GM18873 (cell line): ENCODE measurements around the gene UNC13A.

ENCODE experiments used
- ATAC-seq: cut with Tn5 transposase; IDR thresholded peaks from one replicate; pipeline ENCODE4 v1.9.1; 2021; ENCODE audit warnings: mild to moderate bottlenecking, moderate library complexity, moderate number of reproducible peaks; ENCODE audit not compliant: unreplicated experiment, low FRiP score

Gene UNC13A

DNA sequence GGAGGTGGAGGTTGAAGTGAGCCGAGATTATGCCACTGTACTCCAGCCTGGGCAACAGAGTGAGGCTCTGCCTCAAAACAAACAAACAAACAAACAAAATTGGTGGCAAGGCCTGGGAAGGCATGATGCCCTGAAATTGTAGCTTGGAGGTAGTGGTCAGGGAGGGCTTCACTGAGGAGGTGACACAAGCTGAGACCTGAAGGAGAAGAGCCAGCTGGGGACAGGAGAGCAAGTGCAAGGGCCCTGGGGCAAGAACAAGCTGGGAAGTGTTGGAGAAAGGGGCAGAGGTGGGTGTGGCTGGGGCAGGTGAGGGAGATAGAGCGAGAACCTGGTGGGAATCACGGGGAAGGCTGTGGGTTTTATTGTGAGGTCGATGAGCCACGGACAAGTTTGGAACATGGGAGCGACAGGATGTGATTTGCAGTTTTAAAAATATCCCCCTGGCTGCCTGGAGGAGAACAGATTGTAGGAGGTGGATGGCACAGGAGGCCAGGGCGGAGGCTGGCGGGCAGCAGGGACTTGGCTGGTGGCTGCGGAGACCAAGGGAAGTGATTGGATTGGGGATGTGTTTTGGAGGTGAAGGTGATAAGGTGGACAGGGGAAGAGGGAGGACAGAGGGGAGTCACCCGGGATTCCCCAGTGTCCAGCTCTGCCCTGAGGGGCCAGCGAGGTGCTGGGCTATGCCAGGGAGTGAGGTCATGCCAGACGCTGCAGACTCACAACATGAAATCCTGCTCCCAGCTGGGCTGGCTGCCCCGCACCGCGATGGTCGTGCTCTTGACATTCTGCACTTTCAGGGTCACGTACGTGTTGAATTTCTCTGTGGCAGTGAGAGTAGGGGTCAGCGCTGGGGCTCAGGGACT lies 14.0 kb downstream of the UNC13A start:
- no peak for ATAC-seq

DNA sequence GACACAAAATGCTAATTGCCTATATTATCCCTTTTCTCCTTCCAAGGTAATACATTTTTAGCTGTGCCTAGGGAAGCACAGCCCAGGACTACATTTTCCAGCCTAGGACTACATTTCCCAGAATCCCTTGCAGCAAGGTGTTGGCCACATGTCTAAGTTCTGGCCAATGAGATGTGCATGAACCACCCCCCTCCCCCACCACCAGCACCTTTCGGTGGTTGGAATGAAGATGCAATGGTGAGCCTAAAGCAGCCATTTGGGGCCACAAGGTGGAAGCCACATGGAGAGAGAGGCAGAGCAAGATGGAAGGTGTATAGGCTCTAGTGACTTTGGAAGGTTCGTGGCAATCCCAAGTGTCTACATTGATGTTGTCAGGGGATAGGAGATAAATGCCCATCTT lies 16.2 kb downstream of the UNC13A start:
- ATAC-seq, result no peak

DNA sequence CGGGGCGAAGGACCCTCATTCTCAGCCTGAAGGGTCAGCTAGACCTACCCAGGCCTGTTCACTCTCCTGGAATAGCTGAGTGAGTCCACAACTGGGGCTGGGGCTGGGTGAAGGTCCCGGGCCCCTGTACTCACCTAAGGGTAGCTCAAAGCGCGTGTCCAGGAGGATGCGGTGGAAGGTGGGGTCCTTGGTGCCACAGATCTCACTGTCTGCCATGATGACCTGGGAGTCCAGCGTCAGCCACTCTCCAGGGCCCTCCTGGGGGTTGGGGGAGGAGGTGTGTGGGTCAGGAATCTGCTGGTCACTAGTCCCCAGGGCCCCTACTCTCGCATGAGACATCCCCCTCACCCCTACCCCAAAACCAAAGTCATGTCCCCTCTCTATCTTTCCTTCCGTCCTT lies 18.7 kb downstream of the UNC13A start:
- no peak for ATAC-seq

DNA sequence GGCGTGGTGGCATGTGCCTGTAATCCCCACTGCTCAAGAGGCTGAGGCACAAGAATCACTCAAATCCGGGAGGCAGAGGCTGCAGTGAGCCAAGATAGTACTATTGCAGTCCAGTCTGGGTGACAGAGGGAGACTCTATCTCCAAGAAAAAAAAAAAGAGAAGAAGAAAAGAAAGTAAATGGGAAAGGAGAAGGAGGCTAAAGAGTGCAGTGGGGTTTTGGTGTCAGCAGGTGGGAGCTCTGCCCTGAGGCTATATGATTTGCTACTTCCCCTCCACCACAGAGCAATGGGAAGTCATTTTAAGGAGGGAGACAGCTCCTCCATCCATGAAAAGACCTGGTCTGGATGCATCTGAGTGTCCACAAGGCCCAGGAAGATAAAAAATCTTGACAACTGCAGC lies 23.1 kb downstream of the UNC13A start:
- no peak for ATAC-seq

DNA sequence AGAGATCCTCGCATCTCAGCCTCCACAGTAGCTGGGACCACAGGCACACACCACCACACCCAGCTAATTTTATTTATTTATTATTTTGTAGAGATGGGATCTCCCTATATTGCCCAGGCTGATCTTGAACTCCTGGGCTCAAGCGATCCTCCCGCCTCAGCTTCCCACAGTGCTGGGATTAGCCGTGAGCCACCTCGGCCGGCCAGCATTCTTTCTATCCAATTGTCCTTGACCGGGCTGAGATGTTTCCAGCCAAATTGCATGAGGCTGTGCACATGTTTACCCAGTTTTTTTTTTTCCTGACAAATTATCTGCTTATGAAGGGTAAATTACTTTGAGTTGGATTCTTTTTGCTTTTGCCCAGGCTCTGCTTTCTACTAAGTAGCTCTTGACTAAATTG lies 28.2 kb downstream of the UNC13A start:
- ATAC-seq, result no peak

DNA sequence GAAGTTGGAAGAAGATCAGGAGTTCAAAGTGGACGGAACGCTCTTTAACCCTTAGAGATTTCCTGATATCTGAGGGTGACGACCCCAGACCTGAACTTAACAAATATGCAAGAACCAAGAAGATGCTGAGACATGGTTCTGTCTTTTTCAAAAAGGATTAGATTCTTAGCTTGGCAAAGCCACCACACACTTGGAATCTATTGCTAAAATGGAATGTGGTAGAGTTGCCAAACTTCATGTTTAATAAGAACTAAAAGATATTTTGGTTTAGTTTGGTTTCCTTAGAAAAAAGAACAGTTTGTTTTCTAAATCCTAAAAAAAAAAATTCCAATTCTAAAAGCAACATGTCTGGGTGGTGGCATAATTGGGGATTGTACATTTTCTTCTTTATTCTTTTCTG lies 29.5 kb downstream of the UNC13A start:
- no peak for ATAC-seq

DNA sequence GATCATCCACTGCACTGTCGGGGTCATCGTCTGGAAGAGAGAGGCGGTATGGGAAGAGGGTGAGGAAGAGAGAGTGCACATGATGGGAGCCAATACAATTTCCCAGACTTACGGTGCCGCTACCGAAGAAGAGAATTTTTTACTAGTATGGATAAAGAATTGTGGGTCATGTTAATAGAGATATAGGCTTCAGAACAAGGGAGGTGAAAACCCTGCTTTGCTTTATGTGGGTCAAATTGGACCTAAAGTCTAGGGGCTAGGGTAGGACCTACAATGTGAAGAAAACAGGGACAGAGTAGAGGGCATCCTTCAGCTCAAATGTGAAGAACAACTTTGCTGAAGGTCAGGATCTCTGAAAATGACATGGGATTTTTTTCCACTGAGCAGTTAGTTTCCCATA lies 29.9 kb downstream of the UNC13A start:
- ATAC-seq, result no peak

DNA sequence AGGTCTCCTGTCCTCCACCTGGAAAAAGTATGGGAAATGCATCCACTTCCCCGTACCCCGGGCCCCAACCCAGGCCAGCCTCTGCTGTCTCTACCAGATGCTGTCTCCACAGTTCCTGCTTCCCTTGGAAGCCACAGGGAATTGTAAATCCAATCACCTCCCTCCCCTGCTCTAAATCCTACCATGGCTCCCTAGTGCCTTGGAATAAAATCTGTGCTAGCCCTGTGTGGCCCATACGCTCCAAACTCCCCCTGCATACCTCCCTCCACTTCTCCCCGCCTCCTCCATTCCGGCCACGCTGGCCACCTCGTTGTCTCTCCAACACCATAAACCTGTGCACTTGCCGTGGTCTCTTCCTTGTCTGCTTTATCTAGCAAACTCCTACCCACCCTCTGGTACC lies 31.2 kb downstream of the UNC13A start:
- no peak for ATAC-seq

DNA sequence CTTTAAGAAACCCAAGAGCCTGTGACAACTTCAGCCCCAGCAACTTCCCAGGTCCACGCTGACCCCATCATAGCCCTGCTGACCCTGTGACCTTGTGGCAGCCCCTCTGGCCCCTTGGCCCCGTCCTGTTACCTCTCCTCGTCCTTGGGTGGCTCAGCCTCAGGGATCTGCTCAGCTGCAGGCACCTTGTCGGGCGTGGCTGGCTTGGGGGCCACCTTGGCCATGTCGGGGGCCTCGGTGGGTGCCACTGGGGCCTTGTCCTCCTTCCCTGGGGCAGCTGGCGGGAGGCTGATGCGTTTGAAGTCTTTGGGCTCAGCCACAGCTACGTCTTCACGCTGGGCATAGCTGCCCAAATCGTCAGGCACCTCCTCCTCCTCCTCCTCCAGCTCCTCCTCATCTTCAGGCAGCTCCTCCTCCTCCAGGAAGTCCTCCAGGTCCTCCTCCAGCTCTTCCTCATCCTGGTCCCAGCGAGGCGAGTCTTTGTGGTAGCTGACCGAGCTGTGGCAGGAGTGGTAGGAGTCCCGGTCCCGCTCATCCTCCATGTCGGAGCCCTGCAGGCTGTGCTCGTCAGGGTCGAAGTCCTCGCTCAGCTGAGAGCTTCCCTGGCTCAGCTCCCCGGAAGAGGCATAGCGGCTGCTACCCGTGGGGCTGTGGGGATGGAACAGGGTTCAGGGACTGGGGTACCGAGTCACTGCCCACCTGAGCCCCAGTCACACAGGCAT lies 32.2 kb downstream of the UNC13A start:
- no peak for ATAC-seq

DNA sequence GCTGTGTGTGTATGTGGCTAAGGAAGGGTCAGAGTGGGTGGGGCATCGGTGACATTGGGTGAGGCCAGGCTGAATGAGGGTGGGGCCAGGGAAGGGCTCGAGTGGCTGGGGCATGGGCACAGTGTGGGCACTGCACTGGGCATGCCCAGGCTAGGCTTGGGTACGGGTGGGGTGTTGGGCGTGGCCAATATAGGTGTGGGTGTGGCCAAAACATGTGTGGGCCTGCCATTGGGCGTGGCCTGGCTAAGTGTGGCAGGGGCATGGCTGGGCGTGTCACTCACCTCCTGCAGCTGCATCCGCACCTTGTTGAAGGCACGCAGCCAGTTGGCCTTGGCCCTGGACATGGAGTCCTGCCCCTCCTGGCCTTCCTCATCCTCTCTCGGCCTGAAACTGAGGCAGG lies 33.2 kb downstream of the UNC13A start:
- ATAC-seq, result no peak

DNA sequence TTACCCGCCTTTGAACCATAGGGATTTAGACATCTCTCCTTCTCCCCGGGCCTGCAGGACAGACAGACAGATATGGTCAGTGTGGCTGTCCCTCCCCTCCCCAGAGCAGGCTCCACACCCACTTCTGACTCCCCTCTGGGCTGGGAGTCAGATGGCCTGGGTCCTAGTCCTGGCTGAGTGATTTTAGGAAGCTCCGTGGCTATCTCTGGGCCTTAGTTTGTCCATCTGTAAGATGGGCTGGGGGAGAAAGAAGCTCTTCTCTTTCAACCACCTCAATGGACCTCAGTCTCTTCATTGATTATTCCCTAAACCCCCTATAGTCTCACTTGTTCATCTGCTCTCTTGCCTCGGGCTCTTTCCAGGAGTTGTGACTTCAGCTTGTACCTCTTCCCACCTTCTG lies 35.5 kb downstream of the UNC13A start:
- no peak for ATAC-seq

DNA sequence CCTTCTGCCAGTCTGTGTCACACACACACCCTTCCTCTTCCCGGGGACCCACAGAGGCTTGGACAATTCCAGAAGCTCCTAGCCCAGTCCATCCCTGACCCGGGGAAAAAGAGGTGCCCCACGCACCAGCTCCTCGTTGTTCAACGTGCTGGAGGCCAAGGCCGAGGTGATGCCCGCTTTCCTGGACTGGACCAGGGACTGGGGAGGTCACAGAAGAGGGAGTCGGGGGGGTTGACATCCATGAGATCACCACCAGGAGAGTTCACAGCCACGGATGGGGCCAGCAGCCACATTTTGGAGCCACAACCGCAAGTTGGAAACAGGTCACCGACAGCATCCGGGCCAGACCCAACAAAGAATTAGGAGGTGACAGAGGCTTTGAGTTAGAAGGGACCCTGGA lies 39.4 kb downstream of the UNC13A start:
- ATAC-seq, result no peak

DNA sequence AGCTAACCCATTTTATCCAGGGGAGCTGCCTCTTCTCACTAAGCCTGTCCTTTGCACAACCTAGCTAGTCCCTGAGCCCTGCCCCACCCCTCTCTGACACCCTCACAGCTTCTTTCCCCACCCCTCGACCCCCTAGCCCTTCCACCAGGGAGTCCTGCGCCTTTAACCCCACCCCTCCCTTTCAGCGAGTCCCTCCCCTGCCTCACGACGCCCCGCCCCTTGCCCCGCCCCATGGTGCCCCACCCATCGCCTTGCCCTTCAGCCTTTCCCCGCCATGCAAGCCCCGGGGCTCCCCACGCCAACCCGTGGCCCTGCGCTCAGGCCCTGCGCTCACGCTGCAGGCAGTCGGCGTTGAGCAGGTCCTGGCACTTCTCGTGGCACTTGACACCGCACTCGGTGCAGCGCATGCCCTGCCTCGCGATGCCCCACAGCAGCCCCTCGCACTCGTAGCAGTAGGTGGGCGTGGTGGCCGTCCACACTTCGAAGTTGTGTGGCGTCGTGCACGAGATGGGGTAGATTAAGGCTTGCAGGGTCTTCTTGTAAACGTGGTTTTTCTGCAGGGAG lies 40.0 kb downstream of the UNC13A start:
- ATAC-seq, result no peak

DNA sequence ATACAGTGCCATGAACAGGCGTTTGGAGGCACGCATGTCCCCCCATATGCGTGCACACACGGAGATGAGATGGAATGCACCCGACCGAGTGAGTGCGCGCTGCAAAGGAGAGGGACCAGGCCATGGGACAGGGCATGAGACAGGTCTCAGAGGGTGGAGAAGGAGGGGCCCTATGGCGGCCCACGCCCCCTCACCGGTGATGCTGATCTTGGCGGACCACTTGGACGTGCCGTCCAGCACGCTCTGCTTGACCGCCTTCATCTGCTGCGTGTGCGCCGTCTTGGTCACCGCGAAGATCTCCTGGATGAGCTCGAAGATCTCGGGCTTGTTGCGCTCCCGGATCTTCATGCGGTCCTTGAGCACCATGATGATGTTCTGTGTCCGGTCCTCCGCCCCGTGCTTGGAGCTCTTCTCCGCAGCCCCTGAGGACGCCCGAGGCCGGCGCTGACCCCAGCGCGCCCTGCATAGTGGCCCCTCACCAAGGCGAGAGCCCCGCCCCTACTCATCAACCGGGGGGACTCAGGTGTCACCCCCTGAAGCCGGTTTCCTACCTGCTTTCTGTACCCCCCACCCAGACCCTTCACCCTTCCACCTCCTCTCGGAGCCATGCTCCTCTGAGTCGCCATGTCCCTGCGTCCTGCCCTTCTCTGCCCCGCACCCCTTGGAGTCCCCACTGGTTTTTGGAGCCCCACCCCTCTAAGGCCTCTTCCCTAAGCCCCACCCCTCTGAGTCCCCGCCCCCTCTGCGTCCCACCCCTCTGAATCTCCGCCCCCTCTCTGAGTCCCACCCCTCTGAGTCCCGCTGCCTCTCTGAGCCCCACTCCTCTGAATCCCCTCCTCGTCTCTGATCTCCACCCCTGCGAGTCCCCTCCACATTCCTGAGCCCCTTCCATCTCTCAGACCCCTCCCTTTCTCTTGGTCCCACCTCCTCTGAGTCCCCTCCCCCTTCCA lies 40.8 kb downstream of the UNC13A start:
- no peak for ATAC-seq

DNA sequence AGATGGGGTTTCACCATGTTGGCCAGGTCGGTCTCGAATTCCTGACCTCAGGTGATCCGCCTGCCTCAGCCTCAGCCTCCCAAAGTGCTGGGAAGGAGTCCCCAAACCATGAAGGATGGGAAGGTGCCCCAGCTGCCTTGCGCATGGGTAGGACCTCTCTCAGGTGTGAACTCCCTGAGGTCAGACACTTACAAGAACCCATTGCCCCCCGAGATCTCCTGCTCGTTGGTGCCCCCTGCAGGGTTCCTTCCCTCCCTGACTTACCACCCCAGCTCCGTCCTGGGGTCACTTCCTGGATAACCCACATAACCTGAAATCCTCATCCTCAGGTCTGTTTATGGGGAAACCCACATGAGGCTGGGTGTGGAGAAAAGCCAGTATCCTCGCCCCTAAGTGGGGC lies 41.7 kb downstream of the UNC13A start:
- no peak for ATAC-seq

DNA sequence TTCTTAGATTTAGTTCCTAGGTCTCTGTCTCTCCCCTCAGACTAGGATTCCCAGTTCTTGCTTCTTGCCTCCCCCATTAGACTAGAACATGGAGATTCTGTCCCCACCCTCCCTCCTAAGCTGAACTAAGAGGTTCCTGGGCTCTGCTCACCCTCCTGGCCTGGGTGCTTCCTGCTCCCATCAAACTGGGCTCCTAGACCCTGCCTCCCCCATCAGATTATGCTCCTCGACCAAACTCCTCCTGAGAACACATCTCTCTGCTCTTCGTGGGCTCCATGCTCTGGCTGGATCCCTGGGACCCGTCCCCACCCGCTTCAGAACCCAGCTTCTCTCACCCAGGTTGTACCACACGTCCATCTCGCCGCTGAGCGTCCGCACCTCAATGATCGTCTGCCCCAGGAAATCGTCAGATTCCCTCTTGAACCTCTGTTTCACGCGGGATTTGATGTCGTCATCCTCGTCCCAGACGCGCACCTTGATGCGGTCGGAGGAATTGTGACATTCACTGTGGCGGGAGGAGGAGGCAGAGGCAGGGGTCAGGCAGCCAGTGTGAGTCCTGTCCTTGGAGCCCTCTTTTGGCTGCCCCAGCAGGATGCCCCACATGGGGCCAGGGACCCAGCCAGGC lies 42.7 kb downstream of the UNC13A start:
- no peak for ATAC-seq

DNA sequence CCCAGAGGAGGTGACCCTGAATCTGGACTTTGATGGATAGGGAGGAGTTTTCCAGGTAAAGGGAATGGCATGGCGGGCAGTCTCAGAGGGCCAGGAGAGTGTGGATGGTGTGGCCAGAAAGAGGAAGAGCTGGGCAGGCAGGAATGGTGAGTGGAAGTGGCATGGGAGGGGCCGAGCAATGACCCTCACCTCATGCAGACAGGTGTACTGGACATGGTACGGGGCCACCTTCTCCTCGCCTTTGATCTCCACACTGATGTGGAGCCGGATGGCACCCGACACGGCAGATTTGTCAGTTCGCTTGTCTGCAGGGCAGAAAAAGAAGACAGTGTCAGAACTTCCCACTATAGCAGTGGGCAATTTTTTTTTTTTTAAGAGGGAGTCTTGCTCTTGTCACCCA lies 45.5 kb downstream of the UNC13A start:
- no peak for ATAC-seq

DNA sequence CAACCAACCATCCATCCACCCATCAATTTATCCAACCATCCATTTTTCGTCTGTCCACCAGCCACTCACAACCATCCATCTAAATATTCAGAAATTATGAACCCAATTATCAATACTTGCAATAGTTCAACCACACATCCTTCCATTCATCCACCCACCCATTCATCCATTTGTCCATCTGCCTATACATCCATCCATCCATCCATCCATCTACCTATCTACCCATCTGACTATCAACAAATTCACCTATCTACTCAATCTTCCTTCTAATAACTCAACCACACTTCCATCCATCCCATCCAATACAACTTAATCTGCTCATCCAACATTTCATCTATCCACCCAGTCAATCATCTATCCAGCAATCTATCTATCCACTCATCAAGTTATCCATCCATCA lies 46.3 kb downstream of the UNC13A start:
- no peak for ATAC-seq

DNA sequence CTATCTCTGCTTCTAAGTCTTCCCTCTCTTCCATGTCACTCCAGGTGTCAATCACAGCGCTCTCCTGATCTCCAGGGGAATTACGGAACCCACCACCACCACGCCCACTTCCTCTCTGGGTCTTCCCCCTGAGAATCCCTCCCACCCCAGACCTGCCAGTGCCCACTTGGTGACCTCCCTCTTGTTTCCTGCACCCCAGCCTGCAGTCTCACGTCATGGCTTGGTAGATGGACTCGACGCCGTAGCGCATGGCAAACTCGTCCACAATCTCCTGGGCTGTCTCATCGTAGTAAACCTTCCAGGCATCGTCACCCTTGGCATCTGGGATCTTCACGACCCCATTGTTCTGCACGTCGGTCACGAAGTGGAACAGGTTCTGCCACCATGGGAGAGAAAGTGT lies 47.0 kb downstream of the UNC13A start:
- ATAC-seq, result no peak

DNA sequence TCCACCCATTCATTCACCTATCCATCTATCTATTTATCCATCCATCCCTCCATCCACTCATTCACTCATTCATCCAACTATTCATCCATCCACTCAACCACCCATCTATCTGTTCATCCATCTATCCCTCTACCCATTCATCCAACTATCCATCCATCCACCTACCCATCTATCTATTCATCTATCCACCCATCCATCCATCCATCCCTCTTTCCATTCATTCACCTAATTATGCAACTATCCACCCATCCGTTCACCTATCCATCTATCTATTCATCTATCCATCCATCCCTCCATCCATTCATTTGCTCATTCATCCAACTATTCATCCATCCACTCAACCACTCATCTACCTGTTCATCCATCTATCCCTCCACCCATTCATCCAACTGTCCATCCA lies 54.5 kb downstream of the UNC13A start:
- no peak for ATAC-seq
